GM23338 (cell line): Measurements from ENCODE around the gene KRTAP4-4. TPM values are rescaled to one million over a fixed set of nuclear protein-coding genes. Genes with fewer than 3 reads are reported as not detected.

Source experiments
- ATAC-seq: fragments of 200-7000 bp; cut with Tn5 transposase; 3 replicates; pipeline ENCODE4 v1.9.1; 2020
- DNase-seq: peaks from one replicate; pipeline ENCODE4 v3.0.0-alpha.2; 2015; ENCODE audit warnings: low spot score
- H2AFZ ChIP-seq: fragments of 200-600 bp; sonication (generic); 2 replicates; pipeline ENCODE4 v1.8.0; 2016; ENCODE audit warnings: antibody characterized with exemption, mild to moderate bottlenecking, moderate library complexity
- H3F3A ChIP-seq: fragments of 200-600 bp; sonication (generic); replicated peaks from 2 replicates; pipeline ENCODE4 v1.8.0; 2017; ENCODE audit warnings: antibody characterized with exemption, mixed run types, low read depth
- H3K27ac ChIP-seq: fragments of 200-600 bp; sonication (generic); 2 replicates; pipeline ENCODE4 v1.6.1; 2016; ENCODE audit warnings: low read depth
- H3K27me3 ChIP-seq: fragments of 200-600 bp; sonication (generic); 2 replicates; pipeline ENCODE4 v1.8.0; 2016; ENCODE audit warnings: mild to moderate bottlenecking, mixed run types, moderate library complexity; ENCODE audit not compliant: insufficient read depth
- H3K36me3 ChIP-seq: fragments of 200-600 bp; sonication (generic); 2 replicates; pipeline ENCODE4 v1.8.0; 2016; ENCODE audit warnings: mild to moderate bottlenecking; ENCODE audit not compliant: insufficient read depth
- H3K4me1 ChIP-seq: fragments of 200-600 bp; sonication (generic); 2 replicates; pipeline ENCODE4 v1.8.0; 2016; ENCODE audit warnings: mild to moderate bottlenecking, moderate library complexity; ENCODE audit not compliant: insufficient read depth
- H3K4me2 ChIP-seq: fragments of 200-600 bp; sonication (generic); 2 replicates; pipeline ENCODE4 v1.7.1; 2017; ENCODE audit warnings: mixed run types
- H3K4me3 ChIP-seq: fragments of 200-600 bp; sonication (generic); 2 replicates; pipeline ENCODE4 v1.6.1; 2016; ENCODE audit warnings: mixed run types
- H3K79me2 ChIP-seq: fragments of 200-600 bp; sonication (generic); replicated peaks from 2 replicates; pipeline ENCODE4 v1.8.0; 2017; ENCODE audit warnings: mild to moderate bottlenecking; ENCODE audit not compliant: insufficient read depth
- H3K9me2 ChIP-seq: fragments of 200-600 bp; sonication (generic); 2 replicates; pipeline ENCODE4 v1.8.0; 2017; ENCODE audit not compliant: insufficient read depth
- H4K20me1 ChIP-seq: fragments of 200-600 bp; sonication (generic); replicated peaks from 2 replicates; pipeline ENCODE4 v1.8.0; 2017; ENCODE audit warnings: mild to moderate bottlenecking; ENCODE audit not compliant: insufficient read depth
- H3K27ac Mint-ChIP-seq: 2 replicates; pipeline ENCODE4 v1.8.0; 2020; ENCODE audit warnings: inconsistent platforms, mild to moderate bottlenecking, moderate library complexity, mixed read lengths
- H3K27me3 Mint-ChIP-seq: 3 replicates; pipeline ENCODE4 v1.8.0; 2022; ENCODE audit warnings: low read depth, mild to moderate bottlenecking, moderate library complexity, mixed read lengths, inconsistent platforms; ENCODE audit not compliant: insufficient read depth, poor library complexity
- H3K36me3 Mint-ChIP-seq: 3 replicates; pipeline ENCODE4 v1.8.0; 2021; ENCODE audit warnings: low read depth, mild to moderate bottlenecking, inconsistent platforms, moderate library complexity, mixed read lengths
- H3K4me1 Mint-ChIP-seq: 3 replicates; pipeline ENCODE4 v1.8.0; 2020; ENCODE audit warnings: mild to moderate bottlenecking, inconsistent platforms, mixed read lengths
- H3K4me3 Mint-ChIP-seq: 3 replicates; pipeline ENCODE4 v1.8.0; 2021; ENCODE audit warnings: moderate library complexity, mild to moderate bottlenecking, inconsistent platforms, mixed read lengths
- H3K9me3 Mint-ChIP-seq: 3 replicates; pipeline ENCODE4 v1.8.0; 2020; ENCODE audit warnings: moderate library complexity, mild to moderate bottlenecking, inconsistent platforms, mixed read lengths
- CTCF ChIP-seq, 2 experiments: fragments of 200-600 bp in 1 of 2; sonication (generic) in 1 of 2; conservative IDR thresholded peaks; 2 replicates each; pipeline versions ENCODE4 v1.5.1 to v1.6.1; 2016 to 2017; ENCODE audit warnings: antibody characterized with exemption in 2 of 2, low read depth in 2 of 2, mild to moderate bottlenecking in 2 of 2, moderate library complexity in 1 of 2
- NANOG ChIP-seq: IDR thresholded peaks from 2 replicates; pipeline ENCODE4 v1.6.1; 2016; ENCODE audit warnings: antibody characterized with exemption, borderline replicate concordance
- REST ChIP-seq: IDR thresholded peaks from one replicate; pipeline ENCODE4 v1.6.1; 2018; ENCODE audit warnings: antibody characterized with exemption; ENCODE audit not compliant: unreplicated experiment
- ZNF462 ChIP-seq: fragments of 250-450 bp; sonication (Bioruptor Pico); IDR thresholded peaks from 2 replicates; pipeline ENCODE4 v1.5.0; 2020; ENCODE audit warnings: mild to moderate bottlenecking, moderate library complexity
- polyA plus RNA-seq: library from polyadenylated mRNA; unstranded; fragments of >200 nt; fragmentation: Nextera tagmentation; extraction: Ambion mirVana; gene quantifications from 2 replicates; pipeline ENCODE4 v1.2.1, GENCODE V29; 2016
- total RNA-seq: library from RNA; depleted of rRNA; stranded (reverse); fragments of >200 nt; shearing (Covaris generic); gene quantifications from 2 replicates; pipeline ENCODE4 v1.2.3, GENCODE V29; 2014
- TF ChIP-seq, protein P1 (sequence below): IDR thresholded peaks from 2 replicates; pipeline ENCODE4 v1.6.1; 2016; ENCODE audit warnings: antibody characterized with exemption

KRTAP4-4 gene
- total and polyA plus RNA-seq, 2 experiments from 2014 or later = not detected

- Histone ChIP-seq H3K36me3 (no peaks in the 10 kb centered on the region), H3K9me2 (no peaks in the 10 kb centered on the region), H4K20me1 (no peaks in the 10 kb centered on the region), H2AFZ (no peak overlapping the region), H3K27me3 (no peaks in the 10 kb centered on the region), H3K4me1 (0 out of 2 replicates have a peak, but pooled peaks cover 3% of the 10 kb centered on the region), H3K79me2 (no peaks in the 10 kb centered on the region), H3K27ac (no peak overlapping the region), H3F3A (no peaks in the 10 kb centered on the region), H3K4me3 (no peak overlapping the region), H3K4me2 (no peak overlapping the region)
- no peak overlapping the region for H3K4me3 Mint-ChIP-seq
- no peaks in the 10 kb centered on the region for H3K9me3 Mint-ChIP-seq
- H3K27ac Mint-ChIP-seq = no peak overlapping the region
- H3K36me3 Mint-ChIP-seq = no peaks in the 10 kb centered on the region
- ATAC-seq = no peak
- peaks cover 5% of the 10 kb centered on the region for H3K27me3 Mint-ChIP-seq
- peaks cover 3% of the 10 kb centered on the region; the same call in 2 of the 3 replicates for H3K4me1 Mint-ChIP-seq
- TF ChIP-seq CTCF (conservative IDR thresholded peaks at IDR 0.05; ENCODE audit: low read depth in 2 of 2) (no peak), ZNF462 (CRISPR knock-in tag) (no peak)
- no peak for DNase-seq
These were observed 9.0 kb downstream of the KRTAP4-4 start for GRCh38 chr17:41151525-41151924.

DNA sequence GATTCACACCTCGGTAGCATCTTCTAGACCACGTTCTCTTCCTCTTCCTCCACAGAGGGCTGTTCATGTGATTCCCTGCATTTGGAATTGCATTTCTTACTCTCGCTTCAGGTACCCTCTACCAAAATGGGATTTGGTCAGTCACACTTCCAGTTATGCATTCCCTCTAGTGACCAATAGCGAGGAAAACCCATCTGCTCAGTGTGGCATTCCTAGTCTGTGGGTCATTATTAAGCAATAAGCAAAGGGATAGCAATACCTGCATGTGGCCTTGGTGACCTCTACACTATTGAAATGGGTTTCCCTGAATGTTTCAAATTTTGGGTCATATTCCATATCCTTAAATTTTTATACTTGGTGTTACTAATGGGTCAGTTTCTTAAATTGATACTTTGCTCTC is 10.5 kb downstream of the KRTAP4-4 start:
- Mint-ChIP-seq H3K27me3 (peaks cover 5% of the 10 kb centered on the region), H3K36me3 (no peaks in the 10 kb centered on the region), H3K4me3 (no peak overlapping the region), H3K27ac (no peak overlapping the region), H3K9me3 (no peaks in the 10 kb centered on the region), H3K4me1 (peaks cover 3% of the 10 kb centered on the region; the same call in 2 of the 3 replicates)
- H3K27me3 ChIP-seq = no peaks in the 10 kb centered on the region
- no peaks in the 10 kb centered on the region for H3F3A ChIP-seq
- no peaks in the 10 kb centered on the region for H4K20me1 ChIP-seq
- no peak overlapping the region for H3K27ac ChIP-seq
- H3K36me3 ChIP-seq = no peaks in the 10 kb centered on the region
- no peak overlapping the region for H2AFZ ChIP-seq
- H3K79me2 ChIP-seq = no peaks in the 10 kb centered on the region
- DNase-seq (no peak), ATAC-seq (no peak)
- H3K4me3 ChIP-seq = no peak overlapping the region
- H3K9me2 ChIP-seq = no peaks in the 10 kb centered on the region
- no peak overlapping the region for H3K4me2 ChIP-seq
- H3K4me1 ChIP-seq = 0 out of 2 replicates have a peak, but pooled peaks cover 3% of the 10 kb centered on the region
- TF ChIP-seq REST (no peak), NANOG (no peak)
- TF ChIP-seq, protein P1, sequence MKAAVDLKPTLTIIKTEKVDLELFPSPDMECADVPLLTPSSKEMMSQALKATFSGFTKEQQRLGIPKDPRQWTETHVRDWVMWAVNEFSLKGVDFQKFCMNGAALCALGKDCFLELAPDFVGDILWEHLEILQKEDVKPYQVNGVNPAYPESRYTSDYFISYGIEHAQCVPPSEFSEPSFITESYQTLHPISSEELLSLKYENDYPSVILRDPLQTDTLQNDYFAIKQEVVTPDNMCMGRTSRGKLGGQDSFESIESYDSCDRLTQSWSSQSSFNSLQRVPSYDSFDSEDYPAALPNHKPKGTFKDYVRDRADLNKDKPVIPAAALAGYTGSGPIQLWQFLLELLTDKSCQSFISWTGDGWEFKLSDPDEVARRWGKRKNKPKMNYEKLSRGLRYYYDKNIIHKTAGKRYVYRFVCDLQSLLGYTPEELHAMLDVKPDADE = no peak
